ENCODE results near the gene CARS1.

The CARS1 gene

GRCh38 chr11:2963112-2963754 lies 94.0 kb downstream of the CARS1 start:
- no peak overlapping the region for H3K27ac ChIP-seq
- TF ChIP-seq CTCF (conservative IDR thresholded peaks at IDR 0.05) = no peak

DNA sequence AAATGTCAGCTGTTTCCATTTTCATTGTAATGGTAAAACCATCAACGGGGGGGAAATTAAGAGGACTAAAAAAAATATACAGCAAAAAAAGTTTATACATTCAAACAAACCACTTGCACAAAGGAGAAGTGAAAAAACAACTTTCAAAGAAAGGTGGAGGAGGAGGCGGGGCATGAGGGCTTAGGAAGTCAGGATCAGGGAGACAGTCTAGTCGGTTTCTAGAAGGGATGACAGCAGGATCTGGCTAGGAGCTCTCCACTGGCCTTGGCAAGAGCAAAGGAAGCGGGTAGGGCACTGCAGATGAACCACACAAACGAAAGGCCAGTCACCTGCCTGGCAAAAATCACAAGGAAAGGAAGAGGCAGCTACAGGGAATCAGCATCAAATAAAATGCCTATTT lies 96.1 kb downstream of the CARS1 start:
- TF ChIP-seq CTCF (conservative IDR thresholded peaks at IDR 0.05) = no peak
- no peak overlapping the region for H3K27ac ChIP-seq

DNA sequence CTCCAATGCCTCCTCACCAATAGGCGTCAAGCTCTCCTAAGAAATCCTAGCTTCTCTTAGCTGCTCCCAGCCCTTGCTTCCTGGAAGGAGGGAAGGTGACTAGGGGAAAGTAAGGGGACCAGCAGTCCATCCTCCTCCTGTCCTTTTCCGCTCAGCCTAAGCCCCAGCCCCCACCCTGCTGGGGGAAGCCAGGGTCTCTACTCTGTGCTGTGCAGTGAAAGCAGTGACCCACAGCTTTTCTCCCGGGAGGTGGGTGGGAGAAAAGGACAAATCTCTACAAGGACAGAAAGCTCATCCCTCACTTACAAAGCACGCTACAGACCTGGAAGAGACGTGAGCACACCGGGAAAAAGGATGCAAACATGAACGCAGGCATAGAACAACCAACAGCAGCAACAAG lies 97.1 kb downstream of the CARS1 start:
- TF ChIP-seq CTCF (conservative IDR thresholded peaks at IDR 0.05) = no peak

GRCh38 chr11:2958251-2958650 lies 99.0 kb downstream of the CARS1 start:
- TF ChIP-seq CTCF (conservative IDR thresholded peaks at IDR 0.05) = no peak
- no peak overlapping the region for H3K27ac ChIP-seq

More for the DNA sequence above, 97.1 kb downstream of the CARS1 start:
- H3K27ac ChIP-seq = no peak overlapping the region

GRCh38 chr11:2955906-2956476 lies 101.2 kb downstream of the CARS1 start:
- H3K27ac ChIP-seq = no peak overlapping the region
- no peak for TF ChIP-seq CTCF (conservative IDR thresholded peaks at IDR 0.05)

- no peak overlapping the region for H3K27ac ChIP-seq
- no peak for TF ChIP-seq CTCF (conservative IDR thresholded peaks at IDR 0.05)
These were observed 103.0 kb downstream of the CARS1 start for GRCh38 chr11:2954263-2954662.

DNA sequence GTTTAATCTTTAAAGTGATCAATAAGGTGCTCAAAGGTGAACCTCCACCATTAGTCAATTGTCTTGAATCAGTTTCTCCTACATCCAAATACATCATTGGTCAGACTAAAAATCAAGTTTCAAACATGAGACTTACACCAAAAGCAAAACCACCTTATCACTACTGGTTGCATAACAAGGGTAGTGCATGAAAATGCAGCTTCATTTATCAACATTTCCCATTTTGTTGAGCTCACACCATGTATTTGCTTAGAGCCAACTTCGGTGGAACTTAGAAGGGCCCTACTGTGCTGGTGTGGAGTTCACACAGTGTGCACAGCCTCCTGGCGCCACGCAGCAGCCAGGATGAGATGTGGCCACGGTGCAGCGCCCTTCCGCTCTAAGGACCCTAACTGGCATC lies 104.9 kb downstream of the CARS1 start:
- TF ChIP-seq CTCF (conservative IDR thresholded peaks at IDR 0.05) = no peak
- no peak overlapping the region for H3K27ac ChIP-seq

Data from VCaP (cell line).